Measurements from ENCODE around the gene OXCT1.

DNA sequence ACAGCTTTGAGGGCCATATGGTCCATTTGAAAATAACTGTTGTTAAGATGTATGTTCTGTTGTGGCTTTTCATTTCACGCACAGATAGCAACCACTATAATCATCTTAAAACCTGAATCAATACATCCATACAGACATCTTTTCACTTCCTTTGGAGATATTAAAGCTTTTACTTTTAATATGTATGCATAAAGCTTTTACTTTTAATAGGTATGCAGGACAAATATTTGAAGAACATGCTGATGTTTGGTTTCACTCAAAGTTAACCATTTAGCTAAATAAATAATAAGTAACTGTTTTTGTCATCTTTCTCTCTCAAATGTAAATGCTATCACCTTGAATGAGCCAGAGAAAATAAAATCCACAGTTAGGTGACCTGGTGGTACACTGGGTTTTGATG, 108.6 kb downstream of the OXCT1 start:
- TF ChIP-seq, protein P1, sequence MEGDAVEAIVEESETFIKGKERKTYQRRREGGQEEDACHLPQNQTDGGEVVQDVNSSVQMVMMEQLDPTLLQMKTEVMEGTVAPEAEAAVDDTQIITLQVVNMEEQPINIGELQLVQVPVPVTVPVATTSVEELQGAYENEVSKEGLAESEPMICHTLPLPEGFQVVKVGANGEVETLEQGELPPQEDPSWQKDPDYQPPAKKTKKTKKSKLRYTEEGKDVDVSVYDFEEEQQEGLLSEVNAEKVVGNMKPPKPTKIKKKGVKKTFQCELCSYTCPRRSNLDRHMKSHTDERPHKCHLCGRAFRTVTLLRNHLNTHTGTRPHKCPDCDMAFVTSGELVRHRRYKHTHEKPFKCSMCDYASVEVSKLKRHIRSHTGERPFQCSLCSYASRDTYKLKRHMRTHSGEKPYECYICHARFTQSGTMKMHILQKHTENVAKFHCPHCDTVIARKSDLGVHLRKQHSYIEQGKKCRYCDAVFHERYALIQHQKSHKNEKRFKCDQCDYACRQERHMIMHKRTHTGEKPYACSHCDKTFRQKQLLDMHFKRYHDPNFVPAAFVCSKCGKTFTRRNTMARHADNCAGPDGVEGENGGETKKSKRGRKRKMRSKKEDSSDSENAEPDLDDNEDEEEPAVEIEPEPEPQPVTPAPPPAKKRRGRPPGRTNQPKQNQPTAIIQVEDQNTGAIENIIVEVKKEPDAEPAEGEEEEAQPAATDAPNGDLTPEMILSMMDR (IDR thresholded peaks at IDR 0.05): no peak
- no peak for TF ChIP-seq POLR2A (IDR thresholded peaks at IDR 0.05)
- TF ChIP-seq POLR2AphosphoS5 (IDR thresholded peaks at IDR 0.05): peak; percentile 15

Measured in prostate gland (tissue), 2 donors.